Astrocyte (in vitro differentiated cells and primary cell): Measurements from ENCODE around the gene IMPDH2.

Experiments used
- CTCF ChIP-seq: IDR thresholded peaks from 2 replicates; pipeline ENCODE4 v1.5.1; 2011; ENCODE audit warnings: low read depth, mild to moderate bottlenecking, inconsistent platforms, low read length, moderate library complexity; ENCODE audit not compliant: insufficient read depth
- EZH2 ChIP-seq: IDR thresholded peaks from 2 replicates; pipeline ENCODE4 v1.6.1; 2012; ENCODE audit warnings: mild to moderate bottlenecking, low read length, inconsistent platforms; ENCODE audit not compliant: insufficient read depth

GRCh38 chr3:48985831-48986376, 43.3 kb downstream of the IMPDH2 start:
- TF ChIP-seq CTCF (no peak), EZH2 (no peak)
